K562 (cell line): Measurements from ENCODE around the gene MYO7A. TPM values are rescaled to one million over a fixed set of nuclear protein-coding genes. Genes with fewer than 3 reads are reported as not detected.

Experiments
- ATAC-seq: fragments of 200-7000 bp; cut with Tn5 transposase; 3 replicates; pipeline ENCODE4 v1.9.1; 2020; ENCODE audit warnings: moderate library complexity
- BruUV-seq: library from RNA; stranded (reverse); fragments of 400-500 nt; replicated peaks from 2 replicates; lab custom pipeline; 2021; lab: Mats Ljungman, UMichigan
- CTCF ChIA-PET: fragments of 300-600 bp; formaldehyde crosslinking; extraction: SDS; loops from one replicate; lab custom pipeline; 2021; ENCODE audit warnings: low intra/inter-chr PET ratio; lab: Yijun Ruan, JAX
- POLR2A ChIA-PET: fragments of 300-600, 350-650 bp; sonication (Branson Sonifier 250); formaldehyde crosslinking; extraction: SDS; loops from one replicate; lab custom pipeline; 2021; ENCODE audit warnings: antibody characterized with exemption, inconsistent platforms; lab: Yijun Ruan, JAX
- DNase-seq, 4 experiments: peaks; one replicate each; pipeline versions ENCODE4 v3.0.0 to v3.0.0-alpha.2; 2011 to 2018; ENCODE audit warnings: low spot score in 3 of 4, mixed read lengths in 3 of 4; ENCODE audit errors: extremely low read depth in 1 of 4
- FAIRE-seq: peaks from 2 replicates; lab custom pipeline; 2011; peaks lifted over from hg19 to GRCh38; lab: Jason Lieb, UNC
- H2AFZ ChIP-seq: 2 replicates; pipeline ENCODE4 v1.6.0; 2011; ENCODE audit warnings: low read depth, low read length, control low read depth, inconsistent platforms
- H3K27ac ChIP-seq: fragments of 200-600 bp; 3 replicates; pipeline ENCODE4 v1.8.0; 2011; ENCODE audit warnings: low read depth, mild to moderate bottlenecking, control low read depth, inconsistent platforms, low read length, moderate library complexity, mixed read lengths; ENCODE audit errors: extremely low read depth
- H3K27me3 ChIP-seq, 2 experiments: fragments of 300-600 bp in 1 of 2; 2 replicates in 1 of 2; 3 replicates in 1 of 2; pipeline versions ENCODE4 v1.6.0 to v1.8.0; 2011; ENCODE audit warnings: inconsistent platforms in 2 of 2, low read length in 2 of 2, mild to moderate bottlenecking in 1 of 2, mixed read lengths in 1 of 2, moderate library complexity in 1 of 2; ENCODE audit not compliant: control insufficient read depth in 2 of 2, insufficient read depth in 2 of 2
- H3K36me3 ChIP-seq: fragments of 300-600 bp; 3 replicates; pipeline ENCODE4 v1.8.0; 2011; ENCODE audit warnings: mild to moderate bottlenecking, low read length, inconsistent platforms; ENCODE audit not compliant: control insufficient read depth, insufficient read depth
- H3K4me1 ChIP-seq, 2 experiments: fragments of 200-600 bp in 1 of 2; replicated peaks in 1 of 2; 2 replicates in 1 of 2; 3 replicates in 1 of 2; pipeline versions ENCODE4 v1.5.1 to v1.8.0; 2011; ENCODE audit warnings: inconsistent platforms in 2 of 2, low read length in 2 of 2, mild to moderate bottlenecking in 1 of 2, mixed read lengths in 1 of 2, moderate library complexity in 1 of 2; ENCODE audit not compliant: control insufficient read depth in 2 of 2, insufficient read depth in 2 of 2
- H3K4me2 ChIP-seq: 2 replicates; pipeline ENCODE4 v1.6.1; 2011; ENCODE audit warnings: low read length, control low read depth, inconsistent platforms, mixed read lengths; ENCODE audit not compliant: insufficient read depth
- H3K4me3 ChIP-seq: fragments of 200-600 bp; sonication (generic), shearing (Covaris generic); 2 replicates; pipeline ENCODE4 v1.5.1; 2016; ENCODE audit warnings: control low read depth, inconsistent platforms
- H3K79me2 ChIP-seq: fragments of 200-600 bp; 3 replicates; pipeline ENCODE4 v1.8.0; 2011; ENCODE audit warnings: low read length, inconsistent platforms; ENCODE audit not compliant: control insufficient read depth, insufficient read depth
- H3K9ac ChIP-seq, 2 experiments: 2 replicates each; pipeline versions ENCODE4 v1.6.0 to v1.6.1; 2011; ENCODE audit warnings: low read depth in 2 of 2, low read length in 2 of 2, control low read depth in 1 of 2, inconsistent platforms in 1 of 2, mild to moderate bottlenecking in 1 of 2, mixed read lengths in 1 of 2; ENCODE audit not compliant: insufficient read depth in 1 of 2
- H3K9me1 ChIP-seq: one replicate; pipeline ENCODE4 v1.6.0; 2011; ENCODE audit warnings: inconsistent platforms, mild to moderate bottlenecking, low read length, moderate library complexity; ENCODE audit not compliant: control insufficient read depth, insufficient read depth
- H3K9me3 ChIP-seq: replicated peaks from 2 replicates; pipeline ENCODE4 v1.5.1; 2011; ENCODE audit warnings: low read depth, low read length, inconsistent platforms; ENCODE audit not compliant: control insufficient read depth, insufficient read depth
- H4K20me1 ChIP-seq: replicated peaks from 2 replicates; pipeline ENCODE4 v1.6.1; 2011; ENCODE audit warnings: low read length, inconsistent platforms, mixed read lengths; ENCODE audit not compliant: control insufficient read depth, insufficient read depth
- ARID3A ChIP-seq: IDR thresholded peaks from 2 replicates; pipeline ENCODE4 v1.6.1; 2012; ENCODE audit warnings: low read depth, low read length, improper control_type of control experiment, borderline replicate concordance
- ATF1 ChIP-seq, 2 experiments: fragments of 450-650 bp in 1 of 2; IDR thresholded peaks; 2 replicates each; pipeline ENCODE4 v1.6.1; 2016; ENCODE audit warnings: missing compliant biosample characterization in 1 of 2, missing genetic modification characterization in 1 of 2
- E2F8 ChIP-seq: fragments of 450-650 bp; IDR thresholded peaks from 2 replicates; pipeline ENCODE4 v1.7.1; 2018; ENCODE audit warnings: mild to moderate bottlenecking, low read depth; ENCODE audit not compliant: partially characterized antibody
- MEF2D ChIP-seq: conservative IDR thresholded peaks from 2 replicates; pipeline ENCODE4 v1.6.1; 2016; ENCODE audit warnings: low read depth, missing genetic modification characterization, missing compliant biosample characterization
- MYNN ChIP-seq, 2 experiments: sonication (generic); formaldehyde crosslinking in 1 of 2; IDR thresholded peaks; 2 replicates each; pipeline versions ENCODE4 v1.5.0 to v1.6.1; 2016 to 2020; ENCODE audit warnings: antibody characterized with exemption in 1 of 2, missing genetic modification reagents in 1 of 2
- NR2C1 ChIP-seq, 2 experiments: fragments of 450-650 bp; IDR thresholded peaks; 2 replicates each; pipeline ENCODE4 v1.6.1; 2017; ENCODE audit warnings: mild to moderate bottlenecking in 2 of 2, antibody characterized with exemption in 1 of 2, inconsistent platforms in 1 of 2, missing compliant biosample characterization in 1 of 2, missing genetic modification characterization in 1 of 2
- TAF1 ChIP-seq: IDR thresholded peaks from 2 replicates; pipeline ENCODE4 v1.6.1; 2011; ENCODE audit warnings: mild to moderate bottlenecking, low read length, moderate library complexity; ENCODE audit not compliant: insufficient read depth, control insufficient read depth, severe bottlenecking; ENCODE audit errors: extremely low read depth
- ZKSCAN8 ChIP-seq: fragments of 200-800 bp; sonication (Bioruptor generic); IDR thresholded peaks from 2 replicates; pipeline ENCODE4 v1.6.1; 2016; ENCODE audit warnings: missing genetic modification characterization, missing compliant biosample characterization
- ZNF217 ChIP-seq: sonication (generic); formaldehyde crosslinking; IDR thresholded peaks from 2 replicates; pipeline ENCODE4 v1.8.0; 2022; ENCODE audit warnings: mild to moderate bottlenecking, missing genetic modification reagents
- ZNF644 ChIP-seq: fragments of 200-800 bp; sonication (Bioruptor generic); IDR thresholded peaks from 2 replicates; pipeline ENCODE4 v1.6.1; 2016; ENCODE audit warnings: low read depth, missing genetic modification characterization, missing compliant biosample characterization
- ZNF717 ChIP-seq: fragments of 250-450 bp; sonication (Bioruptor Pico); IDR thresholded peaks from 2 replicates; pipeline ENCODE4 v1.5.0; 2021
- WGBS: fragments of 100-300 bp; shearing (Covaris generic); methylation state at CpG from one replicate; pipeline ENCODE4 v1.1.6; 2016; ENCODE audit warnings: low coverage, mixed read lengths; ENCODE audit not compliant: insufficient coverage; ENCODE audit errors: missing lambda C conversion rate; 5-methylcytosine and 5-hydroxymethylcytosine counted together
- in situ Hi-C: fragments of 300-500 bp; cut with MboI; formaldehyde crosslinking; loops from 4 replicates; pipeline ENCODE4 v1.15.0; 2018; ENCODE audit warnings: inconsistent platforms, mixed read lengths
- intact Hi-C: fragments of 100-400 bp; cut with micrococcal nuclease; formaldehyde crosslinking; loops from 2 replicates; pipeline ENCODE4 v1.14.2; 2022
- polyA plus RNA-seq, 8 experiments: library from polyadenylated mRNA; depleted of rRNA in 4 of 8; stranded (reverse) in 5 of 8; unstranded in 3 of 8; fragments of >200 nt; fragmentation: Nextera tagmentation in 2 of 8; fragmentation: Illumina TruSeq in 1 of 8; extraction: Ambion mirVana in 2 of 8; extraction: Trizol in 1 of 8; gene quantifications; 2 replicates each; pipeline versions ENCODE4 v1.2.1 to v1.2.3, GENCODE V29; 2011 to 2014; ENCODE audit warnings: inconsistent platforms in 1 of 8, missing spikeins in 1 of 8
- total RNA-seq, 7 experiments: library from RNA; depleted of rRNA in 6 of 7; stranded (reverse); fragments of >200 nt in 6 of 7; fragmentation: Illumina TruSeq in 2 of 7; extraction: Trizol in 2 of 7; gene quantifications; 2 replicates each; pipeline versions ENCODE4 v1.2.1 to v1.2.3, GENCODE V29; 2011 to 2021; ENCODE audit warnings: low replicate concordance in 1 of 7

The MYO7A gene
- total and polyA plus RNA-seq, 9 of the 15 experiments (the other 6 are each of a cell fraction or from before 2014, with no cell fraction given) = 0.01 to 0.11 (median 0.07) TPM; not detected in 1

GRCh38 chr11:77144857-77145428 lies 16.9 kb downstream of the MYO7A start (continued):
- TF ChIP-seq ZNF644 (tag) (no peak), ZNF217 (no peak), ARID3A (no peak), NR2C1 (IDR thresholded peaks at IDR 0.05) (no peak), NR2C1 (tag; IDR thresholded peaks at IDR 0.05) (no peak), ZNF717 (CRISPR knock-in tag) (no peak), MEF2D (tag) (no peak), ATF1 (CRISPR knock-in tag; IDR thresholded peaks at IDR 0.05) (no peak), ATF1 (tag; IDR thresholded peaks at IDR 0.05) (no peak)
- TF ChIP-seq, all 486 proteins: peak for 0

- TF ChIP-seq E2F8 = no peak
- TF ChIP-seq ZKSCAN8 (CRISPR knock-in tag) = no peak
- no peak for TF ChIP-seq TAF1
- TF ChIP-seq MYNN (IDR thresholded peaks at IDR 0.05) = no peak
- TF ChIP-seq MYNN (CRISPR knock-in tag; IDR thresholded peaks at IDR 0.05) = no peak
- no peak for FAIRE-seq
- Histone ChIP-seq H3K4me3 (no peak overlapping the region), H3K9ac (no peak overlapping the region), H3K9me1 (no peaks in the 10 kb centered on the region), H2AFZ (no peak overlapping the region), H3K9me3 (no peaks in the 10 kb centered on the region), H3K4me1 (peaks cover 0 to 7% of the 10 kb centered on the region in 2 experiments; a peak in 3 of 5 replicates), H3K27me3 (peaks cover 19 to 70% of the 10 kb centered on the region in 2 experiments), H3K4me2 (no peak overlapping the region), H4K20me1 (peaks cover 7% of the 10 kb centered on the region; the same call in 1 of the 2 replicates), H3K27ac (no peak overlapping the region), H3K36me3 (no peaks in the 10 kb centered on the region), H3K79me2 (no peaks in the 10 kb centered on the region)
- in situ Hi-C loops = no loop called here
- no TSS peak for BruUV-seq
- ChIA-PET CTCF (no interaction called here), POLR2A (no interaction called here)
- no peak for DNase-seq
- 2% methylated on average over 10 of the region's 10 CpGs for WGBS
- ATAC-seq = no peak
- intact Hi-C loops = no loop called here
Measured at GRCh38 chr11:77146261-77147035, 18.4 kb downstream of the MYO7A start.
